Stimulated activated naive CD8-positive, alpha-beta T cell treated with anti-CD3 and anti-CD28 coated beads, Interleukin-15, Interleukin-2, amounts not matched to agents 100 ng/mL and 50 ng/mL, for 24 hours (primary cell): ENCODE measurements around the gene TMEM132D.

Experiments
- H3K27ac Mint-ChIP-seq: one replicate; pipeline ENCODE4 v1.8.0; 2021; ENCODE audit warnings: mild to moderate bottlenecking, mixed read lengths
- H3K27me3 Mint-ChIP-seq: one replicate; pipeline ENCODE4 v1.8.0; 2021; ENCODE audit warnings: mixed read lengths
- H3K36me3 Mint-ChIP-seq: one replicate; pipeline ENCODE4 v1.8.0; 2021; ENCODE audit warnings: low read depth, mixed read lengths
- H3K4me1 Mint-ChIP-seq: one replicate; pipeline ENCODE4 v1.8.0; 2021; ENCODE audit warnings: low read depth, mixed read lengths
- H3K4me3 Mint-ChIP-seq: one replicate; pipeline ENCODE4 v1.8.0; 2021; ENCODE audit warnings: mild to moderate bottlenecking, mixed read lengths
- H3K9me3 Mint-ChIP-seq: one replicate; pipeline ENCODE4 v1.8.0; 2021; ENCODE audit warnings: mixed read lengths

The TMEM132D gene

DNA sequence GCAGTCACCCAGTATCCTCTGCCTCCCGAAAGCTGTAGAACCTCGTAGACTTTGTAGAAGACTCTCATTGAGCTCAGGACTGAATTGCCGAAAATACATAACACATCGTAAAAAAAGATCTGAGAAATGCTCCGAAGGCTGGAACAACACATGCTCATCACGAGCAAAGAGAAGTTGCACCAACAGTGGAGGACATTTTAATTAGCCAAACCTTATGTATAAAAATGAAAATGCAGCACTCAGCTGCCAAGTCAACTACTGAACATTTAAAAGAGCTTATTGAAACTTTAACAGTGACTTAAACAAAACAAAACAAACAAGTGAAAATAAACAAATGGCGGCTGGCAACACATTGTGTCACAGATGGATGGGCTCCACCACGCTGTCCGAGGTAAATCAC is 519.9 kb downstream of the TMEM132D start:
- Mint-ChIP-seq H3K4me3 (no peak overlapping the region), H3K27me3 (no peaks in the 10 kb centered on the region), H3K4me1 (no peaks in the 10 kb centered on the region), H3K36me3 (no peaks in the 10 kb centered on the region), H3K27ac (no peak overlapping the region), H3K9me3 (peaks cover 4% of the 10 kb centered on the region)

- no peak overlapping the region for H3K4me3 Mint-ChIP-seq
- H3K27ac Mint-ChIP-seq: no peak overlapping the region
- no peaks in the 10 kb centered on the region for H3K4me1 Mint-ChIP-seq
- no peaks in the 10 kb centered on the region for H3K36me3 Mint-ChIP-seq
- no peaks in the 10 kb centered on the region for H3K27me3 Mint-ChIP-seq
- peaks cover 10% of the 10 kb centered on the region for H3K9me3 Mint-ChIP-seq
These were observed 522.1 kb downstream of the TMEM132D start for GRCh38 chr12:129381715-129382114.

- no peak overlapping the region for H3K27ac Mint-ChIP-seq
- H3K4me3 Mint-ChIP-seq: no peak overlapping the region
- H3K27me3 Mint-ChIP-seq: no peaks in the 10 kb centered on the region
- H3K9me3 Mint-ChIP-seq: peaks cover 16% of the 10 kb centered on the region
- no peaks in the 10 kb centered on the region for H3K36me3 Mint-ChIP-seq
- H3K4me1 Mint-ChIP-seq: no peaks in the 10 kb centered on the region
These were observed 524.6 kb downstream of the TMEM132D start for GRCh38 chr12:129379076-129379804.

- no peaks in the 10 kb centered on the region for H3K4me1 Mint-ChIP-seq
- H3K36me3 Mint-ChIP-seq: no peaks in the 10 kb centered on the region
- H3K27ac Mint-ChIP-seq: no peak overlapping the region
- H3K27me3 Mint-ChIP-seq: no peaks in the 10 kb centered on the region
- H3K9me3 Mint-ChIP-seq: peaks cover 16% of the 10 kb centered on the region
- H3K4me3 Mint-ChIP-seq: no peak overlapping the region
These were observed 525.3 kb downstream of the TMEM132D start for GRCh38 chr12:129378496-129378895.

- no peaks in the 10 kb centered on the region for H3K4me1 Mint-ChIP-seq
- peaks cover 16% of the 10 kb centered on the region for H3K9me3 Mint-ChIP-seq
- no peaks in the 10 kb centered on the region for H3K36me3 Mint-ChIP-seq
- no peaks in the 10 kb centered on the region for H3K27me3 Mint-ChIP-seq
- no peak overlapping the region for H3K4me3 Mint-ChIP-seq
- no peak overlapping the region for H3K27ac Mint-ChIP-seq
These were observed 530.1 kb downstream of the TMEM132D start for GRCh38 chr12:129373746-129374145.

GRCh38 chr12:129372876-129373275 is 530.9 kb downstream of the TMEM132D start:
- H3K27me3 Mint-ChIP-seq: no peaks in the 10 kb centered on the region

DNA sequence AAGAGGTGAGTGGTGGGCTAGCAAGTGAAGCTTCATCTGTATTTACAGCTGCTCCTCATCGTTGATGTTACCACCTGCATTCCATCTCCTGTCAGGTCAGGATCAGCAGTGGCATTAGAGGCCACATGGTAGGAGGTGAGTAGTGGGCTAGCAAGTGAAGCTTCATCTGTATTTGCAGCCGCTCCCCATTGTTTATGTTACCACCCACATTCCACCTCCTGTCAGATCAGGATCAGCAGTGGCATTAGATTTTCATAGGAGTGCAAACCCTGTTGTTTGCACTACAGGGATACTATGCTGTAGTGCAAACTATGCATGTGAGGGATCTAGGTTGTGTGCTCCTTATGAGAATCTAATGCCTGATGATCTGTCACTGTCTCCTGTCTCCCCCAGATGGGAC is 531.5 kb downstream of the TMEM132D start:
- Mint-ChIP-seq H3K4me1 (no peaks in the 10 kb centered on the region), H3K36me3 (no peaks in the 10 kb centered on the region), H3K9me3 (peaks cover 23% of the 10 kb centered on the region), H3K4me3 (no peak overlapping the region), H3K27ac (no peak overlapping the region), H3K27me3 (no peaks in the 10 kb centered on the region)

More at GRCh38 chr12:129372876-129373275, 530.9 kb downstream of the TMEM132D start:
- Mint-ChIP-seq H3K9me3 (peaks cover 23% of the 10 kb centered on the region), H3K4me1 (no peaks in the 10 kb centered on the region), H3K27ac (no peak overlapping the region), H3K36me3 (no peaks in the 10 kb centered on the region), H3K4me3 (no peak overlapping the region)

DNA sequence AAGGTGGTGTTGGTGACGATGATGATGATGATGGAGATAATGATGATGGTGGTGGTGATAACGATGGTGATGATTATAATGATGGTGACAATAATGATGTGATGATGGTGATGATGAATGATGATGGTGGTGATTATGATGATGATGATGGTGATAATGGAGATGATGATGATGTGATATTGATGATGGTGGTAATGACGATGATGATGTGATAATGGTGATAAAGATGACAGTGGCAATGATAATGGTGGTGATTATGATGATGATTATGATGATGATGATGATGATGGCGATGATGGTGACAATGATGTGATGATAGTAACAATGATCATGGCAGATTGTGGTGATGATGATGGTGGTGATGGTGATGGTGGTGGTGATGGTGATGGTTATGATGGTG is 532.6 kb downstream of the TMEM132D start:
- no peak overlapping the region for H3K27ac Mint-ChIP-seq
- H3K27me3 Mint-ChIP-seq: no peaks in the 10 kb centered on the region
- no peak overlapping the region for H3K4me3 Mint-ChIP-seq
- H3K36me3 Mint-ChIP-seq: no peaks in the 10 kb centered on the region
- H3K4me1 Mint-ChIP-seq: no peaks in the 10 kb centered on the region
- peaks cover 15% of the 10 kb centered on the region for H3K9me3 Mint-ChIP-seq

DNA sequence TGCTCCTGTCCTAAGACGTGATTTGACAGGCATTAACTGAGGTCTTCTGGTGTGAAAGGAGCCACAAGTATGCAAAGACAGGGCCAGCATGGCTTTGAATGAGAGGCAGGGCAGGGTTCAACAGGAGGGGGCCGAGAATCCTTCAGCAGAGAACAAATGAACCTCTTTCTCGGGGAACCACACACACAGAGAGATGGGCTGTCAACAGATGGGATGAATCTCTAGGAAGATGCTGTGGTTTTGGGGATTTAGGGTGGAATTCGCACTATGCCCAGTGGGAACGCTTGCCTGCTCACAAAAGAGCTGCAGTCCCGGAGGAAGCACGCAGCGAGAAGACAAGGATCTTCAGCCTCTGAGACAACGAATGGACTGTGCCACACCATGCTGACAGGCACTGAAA is 537.2 kb downstream of the TMEM132D start:
- H3K36me3 Mint-ChIP-seq: no peaks in the 10 kb centered on the region
- H3K4me1 Mint-ChIP-seq: no peaks in the 10 kb centered on the region
- no peak overlapping the region for H3K27ac Mint-ChIP-seq
- no peak overlapping the region for H3K4me3 Mint-ChIP-seq
- H3K27me3 Mint-ChIP-seq: no peaks in the 10 kb centered on the region
- peaks cover 31% of the 10 kb centered on the region for H3K9me3 Mint-ChIP-seq

GRCh38 chr12:129363041-129363440 is 540.8 kb downstream of the TMEM132D start:
- Mint-ChIP-seq H3K27ac (no peak overlapping the region), H3K4me1 (no peaks in the 10 kb centered on the region), H3K4me3 (no peak overlapping the region), H3K27me3 (no peaks in the 10 kb centered on the region), H3K36me3 (no peaks in the 10 kb centered on the region), H3K9me3 (peaks cover 27% of the 10 kb centered on the region)

DNA sequence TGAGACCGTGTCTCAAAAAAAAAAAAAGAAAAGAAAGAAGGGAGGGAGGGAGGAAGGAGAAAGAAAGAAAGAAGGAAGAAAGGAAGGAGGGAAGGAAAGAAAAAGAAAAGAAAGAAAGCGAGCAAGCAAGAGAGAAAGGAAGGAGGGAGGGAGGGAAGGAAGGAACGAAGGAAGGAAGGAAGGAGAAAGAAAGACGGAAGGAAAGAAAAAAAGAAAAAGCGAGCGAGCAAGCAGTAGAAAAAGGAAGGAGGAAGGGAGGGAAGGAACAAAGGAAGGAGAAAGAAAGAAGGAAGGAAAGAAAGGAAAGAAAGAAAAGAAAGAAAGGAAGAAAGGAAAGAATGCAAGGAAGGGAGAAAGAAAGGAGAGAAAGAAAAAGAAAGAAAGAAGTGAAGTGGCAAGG is 546.6 kb downstream of the TMEM132D start:
- Mint-ChIP-seq H3K27ac (no peak overlapping the region), H3K4me1 (no peaks in the 10 kb centered on the region), H3K9me3 (peaks cover 9% of the 10 kb centered on the region), H3K36me3 (no peaks in the 10 kb centered on the region), H3K4me3 (no peak overlapping the region), H3K27me3 (no peaks in the 10 kb centered on the region)

DNA sequence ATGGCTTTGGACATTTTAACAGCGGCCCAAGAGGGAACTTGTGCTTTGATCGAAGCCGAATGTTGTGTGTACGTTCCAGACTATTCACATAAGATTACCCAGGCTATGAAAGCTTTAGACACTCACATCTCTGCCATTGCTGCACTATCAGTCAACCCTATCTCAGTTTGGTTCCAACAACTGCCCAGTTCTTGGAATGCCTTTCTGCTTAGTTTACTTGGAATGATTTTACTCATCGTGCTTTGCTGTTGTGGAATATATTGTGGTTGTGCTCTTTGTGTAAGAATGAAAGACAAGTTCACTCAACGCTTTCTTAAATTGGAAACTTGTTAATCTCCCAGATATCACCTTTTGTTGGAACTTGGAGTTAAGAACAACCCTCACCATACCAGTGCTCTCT is 552.3 kb downstream of the TMEM132D start:
- H3K4me1 Mint-ChIP-seq: no peaks in the 10 kb centered on the region
- no peaks in the 10 kb centered on the region for H3K36me3 Mint-ChIP-seq
- H3K4me3 Mint-ChIP-seq: no peak overlapping the region

GRCh38 chr12:129339336-129339735 is 564.5 kb downstream of the TMEM132D start:
- H3K27ac Mint-ChIP-seq: no peak overlapping the region
- no peaks in the 10 kb centered on the region for H3K4me1 Mint-ChIP-seq
- no peaks in the 10 kb centered on the region for H3K9me3 Mint-ChIP-seq
- H3K27me3 Mint-ChIP-seq: no peaks in the 10 kb centered on the region
- no peak overlapping the region for H3K4me3 Mint-ChIP-seq
- H3K36me3 Mint-ChIP-seq: no peaks in the 10 kb centered on the region

More for the DNA sequence above, 552.3 kb downstream of the TMEM132D start:
- peaks cover 8% of the 10 kb centered on the region for H3K9me3 Mint-ChIP-seq
- no peak overlapping the region for H3K27ac Mint-ChIP-seq
- no peaks in the 10 kb centered on the region for H3K27me3 Mint-ChIP-seq

DNA sequence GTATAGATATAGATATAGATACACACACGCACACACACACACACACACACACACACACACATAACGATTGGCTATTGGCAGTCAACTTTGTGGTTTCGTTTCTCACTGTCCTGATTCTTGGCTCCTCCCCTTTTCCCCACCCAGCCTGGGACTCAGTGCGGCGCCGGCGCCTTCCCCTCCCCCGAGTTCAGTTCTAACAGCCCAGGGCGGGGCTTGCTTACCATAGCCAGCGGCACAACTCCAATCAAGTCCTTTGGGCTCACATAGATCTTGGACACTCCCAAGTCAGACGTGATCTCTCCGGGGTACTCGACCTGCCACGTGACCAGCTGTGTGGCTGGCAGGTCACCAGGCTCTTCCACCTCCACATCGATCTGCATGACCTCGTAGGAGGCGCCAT is 566.4 kb downstream of the TMEM132D start:
- H3K27ac Mint-ChIP-seq: no peak overlapping the region
- H3K27me3 Mint-ChIP-seq: no peaks in the 10 kb centered on the region
- no peaks in the 10 kb centered on the region for H3K4me1 Mint-ChIP-seq
- no peaks in the 10 kb centered on the region for H3K36me3 Mint-ChIP-seq
- no peaks in the 10 kb centered on the region for H3K9me3 Mint-ChIP-seq
- H3K4me3 Mint-ChIP-seq: no peak overlapping the region

DNA sequence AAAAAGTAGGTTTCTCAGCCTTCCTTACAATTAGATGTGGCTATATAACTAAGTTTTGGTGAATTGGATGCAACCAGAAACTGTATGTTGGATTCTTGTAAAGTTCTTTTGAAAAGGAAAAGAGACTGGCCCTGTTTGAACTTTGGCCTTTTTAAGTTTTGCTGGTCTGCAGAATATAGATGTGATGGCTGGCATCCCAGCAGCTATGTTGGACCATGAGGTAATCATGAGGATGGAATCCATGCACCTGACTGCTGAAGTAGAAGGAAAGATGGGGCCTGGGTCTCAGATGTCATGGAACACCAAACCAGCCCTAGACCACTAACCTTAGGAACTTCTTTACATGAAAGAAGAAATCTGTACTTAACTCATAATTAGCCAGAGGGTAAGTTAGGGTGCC is 568.1 kb downstream of the TMEM132D start:
- H3K27me3 Mint-ChIP-seq: no peaks in the 10 kb centered on the region
- no peaks in the 10 kb centered on the region for H3K9me3 Mint-ChIP-seq
- H3K36me3 Mint-ChIP-seq: no peaks in the 10 kb centered on the region
- no peaks in the 10 kb centered on the region for H3K4me1 Mint-ChIP-seq
- no peak overlapping the region for H3K27ac Mint-ChIP-seq
- no peak overlapping the region for H3K4me3 Mint-ChIP-seq

GRCh38 chr12:129332286-129332685 is 571.5 kb downstream of the TMEM132D start:
- peaks cover 7% of the 10 kb centered on the region for H3K9me3 Mint-ChIP-seq
- no peak overlapping the region for H3K4me3 Mint-ChIP-seq
- no peaks in the 10 kb centered on the region for H3K36me3 Mint-ChIP-seq
- H3K27ac Mint-ChIP-seq: no peak overlapping the region
- H3K4me1 Mint-ChIP-seq: no peaks in the 10 kb centered on the region
- no peaks in the 10 kb centered on the region for H3K27me3 Mint-ChIP-seq
